Muscle layer of duodenum (tissue), 2 donors: ENCODE results near the gene RFX6.
"Not testable (repeated sequence)": the region's sequence is repeated elsewhere in the genome, so short reads cannot be mapped to it uniquely, and the experiment has no call there.

Experiments
- H3K27ac ChIP-seq: one replicate; pipeline ENCODE4 v1.7.0; 2013; ENCODE audit warnings: mild to moderate bottlenecking, low read length
- H3K27me3 ChIP-seq: one replicate; pipeline ENCODE4 v1.7.0; 2013; ENCODE audit warnings: low read depth, mild to moderate bottlenecking, control low read depth, low read length
- H3K36me3 ChIP-seq, 2 donors: one replicate each; pipeline ENCODE4 v1.7.0; 2013; ENCODE audit warnings: low read length in 2 of 2, control low read depth in 1 of 2, mild to moderate bottlenecking in 1 of 2; ENCODE audit not compliant: insufficient read depth in 2 of 2, control insufficient read depth in 1 of 2
- H3K4me1 ChIP-seq, 2 donors: one replicate each; pipeline ENCODE4 v1.7.0; 2013; ENCODE audit warnings: low read length in 2 of 2, mild to moderate bottlenecking in 2 of 2, control low read depth in 1 of 2, moderate library complexity in 1 of 2; ENCODE audit not compliant: insufficient read depth in 2 of 2, control insufficient read depth in 1 of 2
- H3K4me3 ChIP-seq, 2 donors: one replicate each; pipeline ENCODE4 v1.7.0; 2013; ENCODE audit warnings: low read length in 2 of 2, low read depth in 1 of 2, mild to moderate bottlenecking in 1 of 2
- H3K9me3 ChIP-seq, 2 donors: one replicate each; pipeline ENCODE4 v1.7.0; 2013; ENCODE audit warnings: low read length in 2 of 2, control low read depth in 1 of 2, mild to moderate bottlenecking in 1 of 2; ENCODE audit not compliant: control insufficient read depth in 1 of 2
- donor health status: healthy.

Gene RFX6

GRCh38 chr6:116876635-116877611 lies at the start of gene RFX6:
RFX6 (plus strand) TSS chr6:116877242; CDS start chr6:116877276, 34 bp downstream.
- Histone ChIP-seq H3K9me3 (peaks cover 0 to 6% of the 10 kb centered on the region in 2 donors), H3K36me3 (no peaks in the 10 kb centered on the region), H3K27ac (no peak within 1 kb of the TSS), H3K4me3 (peak within 1 kb of the TSS; percentile 23 to 50), H3K4me1 (peaks cover 0 to 15% of the 10 kb centered on the region in 2 donors), H3K27me3 (peaks cover 28% of the 10 kb centered on the region)

- Histone ChIP-seq H3K27me3 (no peaks in the 10 kb centered on the region), H3K4me3 (no peak overlapping the region), H3K9me3 (no peaks in the 10 kb centered on the region), H3K27ac (no peak overlapping the region), H3K36me3 (no peaks in the 10 kb centered on the region), H3K4me1 (no peaks in the 10 kb centered on the region)
These were observed 49.3 kb upstream of the RFX6 start for GRCh38 chr6:116827561-116828240.

- Histone ChIP-seq H3K4me3 (no peak within 1 kb of the TSS), H3K4me1 (no peaks in the 10 kb centered on the region), H3K9me3 (no peaks in the 10 kb centered on the region), H3K36me3 (no peaks in the 10 kb centered on the region), H3K27me3 (no peaks in the 10 kb centered on the region), H3K27ac (no peak within 1 kb of the TSS)
These were observed 48.1 kb upstream of the RFX6 start, which contains the start of gene GPRC6A for GRCh38 chr6:116828983-116829382. GPRC6A (minus strand) TSS chr6:116829083; CDS start chr6:116829013, 70 bp downstream.

- H3K9me3 ChIP-seq, H3K4me1 ChIP-seq: not testable (repeated sequence)
These were observed 42.5 kb upstream of the RFX6 start for GRCh38 chr6:116834526-116834925.

GRCh38 chr6:116836606-116837342 lies 40.3 kb upstream of the RFX6 start:
- Histone ChIP-seq H3K27ac (no peak overlapping the region), H3K36me3 (no peaks in the 10 kb centered on the region), H3K4me3 (no peak overlapping the region), H3K9me3 (no peaks in the 10 kb centered on the region), H3K4me1 (no peaks in the 10 kb centered on the region), H3K27me3 (no peaks in the 10 kb centered on the region)

More at GRCh38 chr6:116834526-116834925, 42.5 kb upstream of the RFX6 start:
- not testable (repeated sequence) for H3K27me3 ChIP-seq, H3K27ac ChIP-seq, H3K36me3 ChIP-seq, H3K4me3 ChIP-seq

- Histone ChIP-seq H3K27me3 (no peaks in the 10 kb centered on the region), H3K36me3 (no peaks in the 10 kb centered on the region), H3K4me1 (no peaks in the 10 kb centered on the region), H3K9me3 (no peaks in the 10 kb centered on the region), H3K4me3 (no peak overlapping the region), H3K27ac (no peak overlapping the region)
These were observed 37.0 kb upstream of the RFX6 start for GRCh38 chr6:116840091-116840490.

- no peak overlapping the region for H3K27ac ChIP-seq
- no peaks in the 10 kb centered on the region for H3K36me3 ChIP-seq
- H3K27me3 ChIP-seq, result no peaks in the 10 kb centered on the region
- H3K4me3 ChIP-seq, result no peak overlapping the region
- no peaks in the 10 kb centered on the region for H3K9me3 ChIP-seq
- no peaks in the 10 kb centered on the region for H3K4me1 ChIP-seq
These were observed 34.6 kb upstream of the RFX6 start for GRCh38 chr6:116842459-116842858.

GRCh38 chr6:116847227-116847626 lies 29.8 kb upstream of the RFX6 start:
- no peaks in the 10 kb centered on the region for H3K36me3 ChIP-seq
- H3K9me3 ChIP-seq, result peaks cover 0 to 3% of the 10 kb centered on the region in 2 donors
- no peaks in the 10 kb centered on the region for H3K27me3 ChIP-seq
- H3K4me1 ChIP-seq, result no peaks in the 10 kb centered on the region
- H3K27ac ChIP-seq, result no peak overlapping the region
- H3K4me3 ChIP-seq, result no peak overlapping the region

GRCh38 chr6:116858060-116858459 lies 19.0 kb upstream of the RFX6 start:
- Histone ChIP-seq H3K27ac (no peak overlapping the region), H3K36me3 (no peaks in the 10 kb centered on the region), H3K4me1 (no peaks in the 10 kb centered on the region), H3K27me3 (no peaks in the 10 kb centered on the region), H3K4me3 (no peak overlapping the region), H3K9me3 (peaks cover 4 to 21% of the 10 kb centered on the region in 2 donors)

GRCh38 chr6:116859264-116859663 lies 17.8 kb upstream of the RFX6 start:
- Histone ChIP-seq H3K27me3 (no peaks in the 10 kb centered on the region), H3K4me1 (no peaks in the 10 kb centered on the region), H3K36me3 (no peaks in the 10 kb centered on the region), H3K4me3 (peak overlapping the region in 1 of 2 donors; percentile 24), H3K9me3 (peaks cover 4 to 15% of the 10 kb centered on the region in 2 donors), H3K27ac (no peak overlapping the region)
